Liver (tissue), 9 donors: ENCODE data around the gene PGAP1. TPM values are rescaled to one million over a fixed set of nuclear protein-coding genes. Genes with fewer than 3 reads are reported as not detected.

Experiments used
- DNase-seq: peaks from one replicate; pipeline ENCODE4 v3.0.0-alpha.2; 2017; ENCODE audit warnings: low spot score
- H3K27ac ChIP-seq, 2 donors: one replicate each; pipeline ENCODE4 v1.7.0; 2013; ENCODE audit warnings: inconsistent platforms in 2 of 2, low read length in 2 of 2, control low read depth in 1 of 2, low read depth in 1 of 2, mild to moderate bottlenecking in 1 of 2
- H3K27me3 ChIP-seq, 4 donors: one replicate each; pipeline versions ENCODE4 v1.6.1 to v1.7.0; 2013; ENCODE audit warnings: low read length in 3 of 4, inconsistent platforms in 1 of 4, mild to moderate bottlenecking in 1 of 4, moderate library complexity in 1 of 4; ENCODE audit not compliant: control insufficient read depth in 4 of 4, insufficient read depth in 4 of 4
- H3K36me3 ChIP-seq, 4 donors: one replicate each; pipeline versions ENCODE4 v1.6.1 to v1.7.0; 2013; ENCODE audit warnings: low read length in 3 of 4, mild to moderate bottlenecking in 3 of 4, low read depth in 1 of 4, moderate library complexity in 1 of 4; ENCODE audit not compliant: control insufficient read depth in 4 of 4, insufficient read depth in 3 of 4
- H3K4me1 ChIP-seq, 4 donors: one replicate each; pipeline versions ENCODE4 v1.6.1 to v1.7.0; 2013; ENCODE audit warnings: low read length in 3 of 4, mild to moderate bottlenecking in 3 of 4, moderate library complexity in 1 of 4; ENCODE audit not compliant: control insufficient read depth in 4 of 4, insufficient read depth in 4 of 4
- H3K4me3 ChIP-seq, 3 donors: one replicate each; pipeline versions ENCODE4 v1.6.1 to v1.7.0; 2013; ENCODE audit warnings: low read length in 3 of 3, control low read depth in 1 of 3, low read depth in 1 of 3, mild to moderate bottlenecking in 1 of 3
- H3K9ac ChIP-seq, 2 donors: one replicate each; pipeline ENCODE4 v1.7.0; 2013; ENCODE audit warnings: low read length in 2 of 2, mild to moderate bottlenecking in 2 of 2, moderate library complexity in 2 of 2, control low read depth in 1 of 2, low read depth in 1 of 2
- H3K9me3 ChIP-seq, 4 donors: one replicate each; pipeline versions ENCODE4 v1.6.1 to v1.7.0; 2013; ENCODE audit warnings: low read length in 3 of 4; ENCODE audit not compliant: control insufficient read depth in 4 of 4
- EGR1 ChIP-seq, 2 donors: IDR thresholded peaks; 2 replicates each; pipeline ENCODE4 v1.6.1; 2016 to 2018; ENCODE audit warnings: antibody characterized with exemption in 2 of 2, low read depth in 2 of 2
- FOXA1 ChIP-seq: IDR thresholded peaks from 2 replicates; pipeline ENCODE4 v1.6.1; 2016; ENCODE audit warnings: antibody characterized with exemption
- FOXA2 ChIP-seq: IDR thresholded peaks from 2 replicates; pipeline ENCODE4 v1.6.1; 2016; ENCODE audit warnings: antibody characterized with exemption
- GABPA ChIP-seq, 2 donors: IDR thresholded peaks in 1 of 2; conservative IDR thresholded peaks in 1 of 2; 2 replicates each; pipeline ENCODE4 v1.6.1; 2016; ENCODE audit warnings: antibody characterized with exemption in 2 of 2, mild to moderate bottlenecking in 1 of 2, moderate library complexity in 1 of 2
- HNF4A ChIP-seq, 2 donors: conservative IDR thresholded peaks; 2 replicates each; pipeline ENCODE4 v1.6.1; 2016; ENCODE audit warnings: antibody characterized with exemption in 2 of 2, mild to moderate bottlenecking in 2 of 2
- HNF4G ChIP-seq: IDR thresholded peaks from 2 replicates; pipeline ENCODE4 v1.6.1; 2016; ENCODE audit warnings: antibody characterized with exemption
- JUND ChIP-seq, 2 donors: IDR thresholded peaks; 2 replicates each; pipeline ENCODE4 v1.6.1; 2016; ENCODE audit warnings: antibody characterized with exemption in 2 of 2
- NR2F2 ChIP-seq: IDR thresholded peaks from 2 replicates; pipeline ENCODE4 v1.6.1; 2016; ENCODE audit warnings: antibody characterized with exemption
- RAD21 ChIP-seq, 2 donors: IDR thresholded peaks; 2 replicates each; pipeline ENCODE4 v1.6.1; 2016; ENCODE audit warnings: antibody characterized with exemption in 2 of 2, mild to moderate bottlenecking in 2 of 2
- RXRA ChIP-seq, 2 donors: IDR thresholded peaks; 2 replicates each; pipeline ENCODE4 v1.6.1; 2017 to 2018; ENCODE audit warnings: antibody characterized with exemption in 2 of 2, mild to moderate bottlenecking in 1 of 2
- SP1 ChIP-seq: IDR thresholded peaks from 2 replicates; pipeline ENCODE4 v1.6.1; 2018; ENCODE audit warnings: antibody characterized with exemption, mild to moderate bottlenecking
- TAF1 ChIP-seq: conservative IDR thresholded peaks from 2 replicates; pipeline ENCODE4 v1.6.1; 2016; ENCODE audit warnings: antibody characterized with exemption, mild to moderate bottlenecking
- YY1 ChIP-seq: IDR thresholded peaks from 2 replicates; pipeline ENCODE4 v1.6.1; 2016; ENCODE audit warnings: antibody characterized with exemption, mild to moderate bottlenecking
- WGBS: extraction: QIAGEN DNeasy Blood & Tissue Kit; methylation state at CpG from one replicate; pipeline ENCODE4 v1.1.7; 2013; 5-methylcytosine and 5-hydroxymethylcytosine counted together
- polyA plus RNA-seq, 2 donors: library from polyadenylated mRNA; stranded (reverse) in 1 of 2; unstranded in 1 of 2; fragments of 200-250 nt in 1 of 2; fragments of >200 nt in 1 of 2; fragmentation: Nextera tagmentation in 1 of 2; extraction: Ambion mirVana in 1 of 2; gene quantifications; one replicate each; pipeline versions ENCODE4 v1.2.1 to v1.2.3, GENCODE V29; 2013 to 2015
- total RNA-seq, 2 donors: library from RNA; depleted of rRNA; stranded (reverse); fragments of >200 nt; gene quantifications; one replicate each; pipeline ENCODE4 v1.2.3, GENCODE V29; 2014
- TF ChIP-seq, protein P1 (sequence below): IDR thresholded peaks from 2 replicates; pipeline ENCODE4 v1.6.1; 2016; ENCODE audit warnings: antibody characterized with exemption
- TF ChIP-seq, protein P2 (sequence below): IDR thresholded peaks from 2 replicates; pipeline ENCODE4 v1.6.1; 2016; ENCODE audit warnings: antibody characterized with exemption
- TF ChIP-seq, protein P3 (sequence below): IDR thresholded peaks from 2 replicates; pipeline ENCODE4 v1.6.1; 2016; ENCODE audit warnings: antibody characterized with exemption
- TF ChIP-seq, protein P4 (sequence below): IDR thresholded peaks from 2 replicates; pipeline ENCODE4 v1.6.1; 2016; ENCODE audit warnings: antibody characterized with exemption, mild to moderate bottlenecking
- TF ChIP-seq, protein P5 (sequence below): fragments of 150-350 bp; IDR thresholded peaks from 2 replicates; pipeline ENCODE4 v1.5.1; 2017; ENCODE audit warnings: improper control_type of control experiment, low read depth, low read length; ENCODE audit not compliant: missing input control
- donor health status: healthy.
- donor health status: healthy.
- donor health status: healthy.
- donor health status: healthy.
- donor health status: healthy.

Gene PGAP1
- total and polyA plus RNA-seq, 4 donors: 0.54 to 5.8 (median 2.3) TPM

DNA sequence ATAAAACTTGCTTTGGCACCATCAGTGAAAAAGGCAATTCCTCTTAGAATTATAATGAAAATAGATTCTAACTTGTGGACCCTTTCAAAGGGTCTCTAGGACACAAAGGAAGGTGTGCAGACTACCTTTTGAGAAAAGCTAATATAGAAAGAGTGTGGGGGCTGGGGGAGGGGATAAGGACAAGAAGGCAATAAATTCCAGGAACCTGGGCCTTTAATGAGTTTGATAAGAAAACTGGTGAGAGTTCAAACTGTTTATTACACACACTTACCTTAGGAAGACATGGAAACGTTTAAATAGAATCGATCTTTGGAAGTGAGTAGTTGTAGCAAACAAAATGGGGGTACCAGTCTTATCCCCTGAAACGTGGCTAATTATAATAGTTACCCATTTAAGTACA lies 39.6 kb upstream of the PGAP1 start (continued):
- TF ChIP-seq, protein P1, sequence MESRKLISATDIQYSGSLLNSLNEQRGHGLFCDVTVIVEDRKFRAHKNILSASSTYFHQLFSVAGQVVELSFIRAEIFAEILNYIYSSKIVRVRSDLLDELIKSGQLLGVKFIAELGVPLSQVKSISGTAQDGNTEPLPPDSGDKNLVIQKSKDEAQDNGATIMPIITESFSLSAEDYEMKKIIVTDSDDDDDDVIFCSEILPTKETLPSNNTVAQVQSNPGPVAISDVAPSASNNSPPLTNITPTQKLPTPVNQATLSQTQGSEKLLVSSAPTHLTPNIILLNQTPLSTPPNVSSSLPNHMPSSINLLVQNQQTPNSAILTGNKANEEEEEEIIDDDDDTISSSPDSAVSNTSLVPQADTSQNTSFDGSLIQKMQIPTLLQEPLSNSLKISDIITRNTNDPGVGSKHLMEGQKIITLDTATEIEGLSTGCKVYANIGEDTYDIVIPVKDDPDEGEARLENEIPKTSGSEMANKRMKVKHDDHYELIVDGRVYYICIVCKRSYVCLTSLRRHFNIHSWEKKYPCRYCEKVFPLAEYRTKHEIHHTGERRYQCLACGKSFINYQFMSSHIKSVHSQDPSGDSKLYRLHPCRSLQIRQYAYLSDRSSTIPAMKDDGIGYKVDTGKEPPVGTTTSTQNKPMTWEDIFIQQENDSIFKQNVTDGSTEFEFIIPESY: no peak
- TF ChIP-seq SP1 (no peak), TAF1 (no peak), EGR1 (IDR thresholded peaks at IDR 0.05; ENCODE audit: low read depth in 2 of 2) (no peak), RXRA (IDR thresholded peaks at IDR 0.05) (no peak), NR2F2 (no peak), FOXA1 (no peak)
- TF ChIP-seq, protein P2, sequence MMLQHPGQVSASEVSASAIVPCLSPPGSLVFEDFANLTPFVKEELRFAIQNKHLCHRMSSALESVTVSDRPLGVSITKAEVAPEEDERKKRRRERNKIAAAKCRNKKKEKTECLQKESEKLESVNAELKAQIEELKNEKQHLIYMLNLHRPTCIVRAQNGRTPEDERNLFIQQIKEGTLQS: no peak

DNA sequence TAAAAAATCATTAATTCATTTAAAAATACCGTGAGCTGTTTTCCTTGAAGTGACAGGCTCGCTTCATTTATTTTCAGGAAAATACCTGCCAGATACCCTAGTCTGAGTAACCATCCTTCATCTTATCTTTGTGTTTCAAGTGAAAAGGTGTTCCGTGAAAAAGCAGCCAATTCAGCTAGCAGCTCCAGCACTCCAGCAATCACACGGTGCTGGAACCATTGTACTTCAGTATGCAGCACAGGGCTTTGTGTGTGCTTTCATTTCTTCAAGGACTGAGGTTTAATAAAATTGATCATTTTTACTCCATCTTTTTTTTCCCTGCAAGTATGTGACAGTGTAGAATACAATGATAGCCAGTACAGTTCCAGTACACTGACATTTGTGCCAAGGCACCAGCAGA lies 39.1 kb upstream of the PGAP1 start:
- Histone ChIP-seq H3K27ac (no peak overlapping the region), H3K9me3 (no peaks in the 10 kb centered on the region), H3K9ac (no peak overlapping the region), H3K4me1 (no peaks in the 10 kb centered on the region), H3K4me3 (no peak overlapping the region), H3K27me3 (peaks cover 0 to 3% (median 0%) of the 10 kb centered on the region in 4 donors), H3K36me3 (no peaks in the 10 kb centered on the region)
- TF ChIP-seq, protein P2: no peak
- TF ChIP-seq NR2F2: no peak
- DNase-seq: no peak
- WGBS: 77% methylated on average over 4 of the region's 4 CpGs

DNA sequence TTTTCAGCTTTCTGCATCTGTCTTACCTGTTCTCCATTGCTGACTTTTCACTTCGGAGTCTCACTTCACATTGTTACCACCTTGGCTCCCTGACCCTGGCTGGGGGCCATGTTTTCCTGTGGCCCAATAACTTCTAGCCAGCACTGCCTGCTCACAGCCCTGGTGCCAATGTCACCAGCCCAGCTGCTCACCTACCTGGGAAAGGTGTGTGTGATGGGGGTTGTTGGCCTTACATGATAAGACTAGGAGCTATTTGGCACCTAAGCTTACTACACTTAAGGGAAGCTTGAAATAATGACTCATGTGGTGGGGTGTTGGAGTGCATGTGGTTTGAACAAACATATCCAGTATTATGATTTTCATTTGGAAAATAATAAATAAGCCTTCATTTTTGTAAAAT lies 37.5 kb upstream of the PGAP1 start:
- H3K4me1 ChIP-seq: peaks cover 0 to 8% (median 4%) of the 10 kb centered on the region in 4 donors
- no peak overlapping the region for H3K4me3 ChIP-seq
- no peak overlapping the region for H3K9ac ChIP-seq
- H3K27me3 ChIP-seq: peaks cover 0 to 3% (median 0%) of the 10 kb centered on the region in 4 donors
- WGBS: 85% methylated on average over 1 of the region's 1 CpG
- H3K9me3 ChIP-seq: no peaks in the 10 kb centered on the region
- no peaks in the 10 kb centered on the region for H3K36me3 ChIP-seq
- H3K27ac ChIP-seq: no peak overlapping the region
- no peak for DNase-seq
- TF ChIP-seq, protein P2: no peak
- TF ChIP-seq, protein P3, sequence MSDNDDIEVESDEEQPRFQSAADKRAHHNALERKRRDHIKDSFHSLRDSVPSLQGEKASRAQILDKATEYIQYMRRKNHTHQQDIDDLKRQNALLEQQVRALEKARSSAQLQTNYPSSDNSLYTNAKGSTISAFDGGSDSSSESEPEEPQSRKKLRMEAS: no peak
- TF ChIP-seq, protein P1: no peak
- no peak for TF ChIP-seq EGR1 (IDR thresholded peaks at IDR 0.05; ENCODE audit: low read depth in 2 of 2)
- TF ChIP-seq RXRA (IDR thresholded peaks at IDR 0.05): no peak
- TF ChIP-seq FOXA2: no peak
- TF ChIP-seq HNF4G: no peak
- no peak for TF ChIP-seq TAF1
- TF ChIP-seq, protein P4, sequence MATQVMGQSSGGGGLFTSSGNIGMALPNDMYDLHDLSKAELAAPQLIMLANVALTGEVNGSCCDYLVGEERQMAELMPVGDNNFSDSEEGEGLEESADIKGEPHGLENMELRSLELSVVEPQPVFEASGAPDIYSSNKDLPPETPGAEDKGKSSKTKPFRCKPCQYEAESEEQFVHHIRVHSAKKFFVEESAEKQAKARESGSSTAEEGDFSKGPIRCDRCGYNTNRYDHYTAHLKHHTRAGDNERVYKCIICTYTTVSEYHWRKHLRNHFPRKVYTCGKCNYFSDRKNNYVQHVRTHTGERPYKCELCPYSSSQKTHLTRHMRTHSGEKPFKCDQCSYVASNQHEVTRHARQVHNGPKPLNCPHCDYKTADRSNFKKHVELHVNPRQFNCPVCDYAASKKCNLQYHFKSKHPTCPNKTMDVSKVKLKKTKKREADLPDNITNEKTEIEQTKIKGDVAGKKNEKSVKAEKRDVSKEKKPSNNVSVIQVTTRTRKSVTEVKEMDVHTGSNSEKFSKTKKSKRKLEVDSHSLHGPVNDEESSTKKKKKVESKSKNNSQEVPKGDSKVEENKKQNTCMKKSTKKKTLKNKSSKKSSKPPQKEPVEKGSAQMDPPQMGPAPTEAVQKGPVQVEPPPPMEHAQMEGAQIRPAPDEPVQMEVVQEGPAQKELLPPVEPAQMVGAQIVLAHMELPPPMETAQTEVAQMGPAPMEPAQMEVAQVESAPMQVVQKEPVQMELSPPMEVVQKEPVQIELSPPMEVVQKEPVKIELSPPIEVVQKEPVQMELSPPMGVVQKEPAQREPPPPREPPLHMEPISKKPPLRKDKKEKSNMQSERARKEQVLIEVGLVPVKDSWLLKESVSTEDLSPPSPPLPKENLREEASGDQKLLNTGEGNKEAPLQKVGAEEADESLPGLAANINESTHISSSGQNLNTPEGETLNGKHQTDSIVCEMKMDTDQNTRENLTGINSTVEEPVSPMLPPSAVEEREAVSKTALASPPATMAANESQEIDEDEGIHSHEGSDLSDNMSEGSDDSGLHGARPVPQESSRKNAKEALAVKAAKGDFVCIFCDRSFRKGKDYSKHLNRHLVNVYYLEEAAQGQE: no peak
- TF ChIP-seq HNF4A (conservative IDR thresholded peaks at IDR 0.05): no peak
- no peak for TF ChIP-seq RAD21 (IDR thresholded peaks at IDR 0.05)
- no peak for TF ChIP-seq JUND (IDR thresholded peaks at IDR 0.05)
- TF ChIP-seq GABPA (IDR thresholded peaks at IDR 0.05 in 1 of 2, conservative IDR thresholded peaks at IDR 0.05 in 1 of 2): no peak
- no peak for TF ChIP-seq YY1
- TF ChIP-seq, protein P5, sequence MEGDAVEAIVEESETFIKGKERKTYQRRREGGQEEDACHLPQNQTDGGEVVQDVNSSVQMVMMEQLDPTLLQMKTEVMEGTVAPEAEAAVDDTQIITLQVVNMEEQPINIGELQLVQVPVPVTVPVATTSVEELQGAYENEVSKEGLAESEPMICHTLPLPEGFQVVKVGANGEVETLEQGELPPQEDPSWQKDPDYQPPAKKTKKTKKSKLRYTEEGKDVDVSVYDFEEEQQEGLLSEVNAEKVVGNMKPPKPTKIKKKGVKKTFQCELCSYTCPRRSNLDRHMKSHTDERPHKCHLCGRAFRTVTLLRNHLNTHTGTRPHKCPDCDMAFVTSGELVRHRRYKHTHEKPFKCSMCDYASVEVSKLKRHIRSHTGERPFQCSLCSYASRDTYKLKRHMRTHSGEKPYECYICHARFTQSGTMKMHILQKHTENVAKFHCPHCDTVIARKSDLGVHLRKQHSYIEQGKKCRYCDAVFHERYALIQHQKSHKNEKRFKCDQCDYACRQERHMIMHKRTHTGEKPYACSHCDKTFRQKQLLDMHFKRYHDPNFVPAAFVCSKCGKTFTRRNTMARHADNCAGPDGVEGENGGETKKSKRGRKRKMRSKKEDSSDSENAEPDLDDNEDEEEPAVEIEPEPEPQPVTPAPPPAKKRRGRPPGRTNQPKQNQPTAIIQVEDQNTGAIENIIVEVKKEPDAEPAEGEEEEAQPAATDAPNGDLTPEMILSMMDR: no peak
- TF ChIP-seq NR2F2: no peak
